Activated CD8-positive, alpha-beta memory T cell treated with anti-CD3 and anti-CD28 coated beads for 48 hours (primary cell): ENCODE results near the gene CHRM2.

Experiments used
- DNase-seq, 3 experiments: peaks; one replicate each; pipeline ENCODE4 v3.0.0-alpha.2; 2020; ENCODE audit warnings: low read depth in 2 of 3, low spot score in 2 of 3

CHRM2 gene

DNA sequence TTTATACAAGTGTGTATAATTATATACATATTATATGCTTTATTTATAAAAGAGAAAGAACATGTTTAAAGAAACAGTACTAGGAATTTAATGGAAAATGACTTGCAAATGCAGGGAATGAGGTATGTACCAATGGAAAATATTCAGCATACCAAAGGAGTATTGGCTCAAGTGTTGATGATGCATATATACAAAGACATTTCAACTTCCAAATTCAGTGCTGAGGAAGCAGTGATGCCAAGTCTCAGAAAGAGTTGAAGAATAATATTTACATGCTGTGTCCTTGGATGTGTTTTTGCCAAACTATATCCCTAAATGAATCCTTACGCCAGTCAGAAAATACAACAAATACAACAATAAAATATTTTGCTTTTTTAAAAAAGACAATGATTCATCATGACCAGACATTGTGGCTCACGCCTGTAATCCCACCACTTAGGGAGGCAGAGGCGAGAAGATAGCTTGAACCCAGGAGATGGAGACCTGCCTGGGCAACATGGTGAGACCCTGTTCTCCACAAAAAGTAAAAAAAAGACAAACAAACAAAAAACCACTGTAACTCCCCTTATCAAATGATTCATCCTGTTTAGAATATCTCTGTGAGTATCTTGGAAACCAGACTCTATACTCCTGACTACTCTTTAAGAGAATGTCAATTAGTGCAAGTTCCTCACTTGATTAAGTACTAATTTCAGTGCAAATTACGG is 157.2 kb downstream of the CHRM2 start:
- DNase-seq, result no peak

DNA sequence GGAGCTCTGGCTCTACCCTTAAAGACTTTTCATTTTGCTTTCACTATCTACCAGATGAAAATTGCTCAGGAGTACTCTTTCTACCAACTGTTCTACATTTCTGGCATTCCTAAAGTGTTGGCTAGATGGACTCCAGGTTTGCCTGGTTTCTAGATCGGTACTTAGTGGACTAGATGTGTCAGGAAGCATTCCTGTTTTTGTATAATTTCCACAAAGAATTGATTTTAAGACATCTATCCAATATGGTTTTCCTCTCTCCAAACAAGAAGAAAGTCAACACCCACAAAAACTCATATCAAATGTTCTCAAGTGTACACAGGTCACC is 157.7 kb downstream of the CHRM2 start:
- DNase-seq, result no peak

DNA sequence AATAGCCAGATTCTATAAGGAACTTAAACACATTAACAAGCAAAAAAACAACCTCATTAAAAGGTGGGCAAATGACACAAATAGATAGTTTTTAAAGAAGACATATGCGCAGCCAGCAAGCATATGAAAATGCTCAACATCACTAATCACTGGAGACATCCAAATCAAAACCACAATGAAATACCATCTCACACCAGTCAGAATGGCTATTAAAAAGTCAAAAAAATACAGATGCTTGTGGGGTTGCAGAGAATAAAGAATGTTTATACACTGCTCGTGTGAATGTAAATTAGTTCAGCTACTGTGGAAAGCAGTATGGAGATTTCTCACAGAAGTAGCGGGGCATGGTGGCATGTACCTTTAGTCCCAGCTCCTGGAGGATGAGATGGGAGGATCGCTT is 164.0 kb downstream of the CHRM2 start:
- no peak for DNase-seq

DNA sequence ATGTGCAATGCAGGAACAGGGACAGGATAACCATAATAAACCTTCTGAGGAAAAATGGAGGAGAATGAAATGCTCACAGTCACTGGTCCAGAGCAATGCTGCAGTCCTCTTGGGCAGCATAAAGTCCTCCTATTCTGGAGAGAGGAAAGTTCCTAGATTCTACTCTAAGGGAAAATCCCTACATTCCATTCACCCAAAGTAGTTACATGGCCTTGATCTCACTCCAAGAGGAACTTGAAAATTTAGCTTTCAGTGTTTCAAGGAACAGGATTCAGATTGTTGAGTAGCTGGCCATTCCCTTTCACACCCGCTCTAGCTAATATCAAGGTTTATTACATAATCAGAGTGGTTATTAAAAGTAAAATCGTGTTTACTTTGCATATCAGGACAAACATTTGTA is 168.3 kb downstream of the CHRM2 start:
- DNase-seq, result no peak

DNA sequence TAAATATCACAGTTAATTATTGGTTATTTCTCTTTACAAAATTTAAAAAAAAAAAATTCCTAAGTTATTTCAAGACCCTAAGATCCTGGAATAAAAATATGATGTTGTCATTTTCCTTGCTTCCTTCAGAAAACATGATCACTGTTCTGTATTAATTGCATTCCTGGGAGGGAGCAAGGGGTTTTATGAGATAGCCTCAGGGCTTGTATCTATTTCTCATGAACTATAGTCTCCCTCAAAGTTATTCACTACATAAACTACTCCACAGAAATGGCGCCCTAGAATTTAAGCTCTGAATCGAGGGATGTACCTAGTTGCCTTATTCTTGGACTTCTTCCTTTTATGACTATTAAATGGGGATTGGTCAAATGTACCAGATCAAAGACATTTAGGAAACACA is 170.3 kb downstream of the CHRM2 start:
- DNase-seq, result no peak

DNA sequence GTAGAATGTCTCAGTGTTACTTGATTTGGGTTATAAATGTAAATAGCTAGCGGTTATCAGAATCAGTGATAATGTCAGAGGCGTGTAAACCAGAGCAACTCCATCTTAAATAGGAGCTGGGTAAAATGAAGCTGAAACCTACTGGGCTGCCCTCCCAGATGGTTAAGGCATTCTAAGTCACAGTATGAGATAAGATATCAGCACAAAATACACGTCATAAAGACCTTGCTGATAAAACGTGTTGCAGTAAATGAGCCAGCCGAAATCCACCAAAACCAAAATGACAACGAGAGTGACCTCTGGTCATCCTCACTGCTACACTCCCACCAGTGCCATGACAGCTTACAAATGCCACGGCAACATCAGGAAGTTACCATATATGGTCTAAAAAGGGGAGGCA is 172.3 kb downstream of the CHRM2 start:
- DNase-seq, result no peak

DNA sequence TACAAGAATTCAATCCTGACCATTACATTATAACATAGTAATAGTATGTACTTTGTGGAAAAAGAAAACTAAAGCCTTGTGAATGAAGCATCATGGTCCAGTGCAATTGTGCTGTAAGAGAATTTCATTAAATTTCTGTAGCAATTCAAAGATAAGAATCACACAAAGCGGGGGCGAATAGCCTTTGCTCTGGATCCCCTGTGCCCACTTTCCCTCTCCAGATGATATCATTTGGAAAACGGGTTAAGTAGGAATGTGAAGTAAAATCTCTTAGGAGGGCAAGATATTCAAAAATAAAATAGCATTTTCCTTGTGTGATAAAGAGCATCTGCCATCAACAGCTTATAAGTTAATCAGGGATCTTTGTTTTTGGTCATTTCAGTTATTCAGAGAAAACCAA is 177.1 kb downstream of the CHRM2 start:
- no peak for DNase-seq

DNA sequence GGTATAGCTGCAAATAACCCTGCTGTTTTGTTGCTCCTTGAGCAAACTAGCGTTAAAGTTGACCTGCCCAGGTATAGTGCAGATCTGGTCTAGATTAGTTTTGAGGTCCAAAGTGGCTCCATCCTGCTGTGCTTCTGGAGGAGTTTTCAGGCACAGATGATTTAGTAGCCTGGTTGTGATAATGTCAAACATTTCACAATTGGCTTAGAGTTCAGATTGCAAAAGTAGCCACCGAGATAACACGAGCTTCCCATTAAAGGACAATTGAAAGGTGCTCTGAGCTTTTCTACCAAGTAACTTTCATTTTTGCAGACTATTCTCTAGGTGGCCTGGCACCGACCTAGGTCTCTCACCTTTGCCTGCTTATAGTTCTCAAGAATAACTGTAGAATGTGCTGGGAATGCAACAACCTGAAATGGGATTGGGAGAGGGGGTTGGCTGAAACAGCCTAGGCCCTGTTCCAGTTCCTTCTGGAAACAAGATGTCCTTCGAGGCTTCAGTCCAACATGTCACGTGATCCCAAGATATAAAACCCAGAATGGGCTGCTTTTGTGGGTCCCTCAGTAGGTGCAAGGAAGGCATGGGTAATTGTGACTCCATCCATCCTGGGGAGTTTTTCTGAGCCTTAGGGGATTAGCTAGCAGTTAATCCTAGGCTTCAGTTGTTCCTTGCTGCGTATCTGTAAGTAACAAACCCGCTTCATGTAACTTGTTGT is 201.0 kb downstream of the CHRM2 start:
- DNase-seq, result no peak
